Suprapubic skin (tissue), 3 donors: ENCODE data around the gene TMEM258.

ENCODE experiments used
- CTCF ChIP-seq, 2 donors: fragments of 200-600 bp in 1 of 2; fragments of 450-650 bp in 1 of 2; sonication (generic) in 1 of 2; IDR thresholded peaks; one replicate each; pipeline ENCODE4 v1.5.1; 2016 to 2019; ENCODE audit warnings: antibody characterized with exemption in 2 of 2, mild to moderate bottlenecking in 1 of 2, moderate library complexity in 1 of 2
- EP300 ChIP-seq: sonication (generic); formaldehyde crosslinking; IDR thresholded peaks from one replicate; pipeline ENCODE4 v1.6.1; 2017; ENCODE audit warnings: antibody characterized with exemption
- POLR2A ChIP-seq, 2 donors: fragments of 450-650 bp; IDR thresholded peaks; one replicate each; pipeline ENCODE4 v1.6.1; 2017; ENCODE audit warnings: antibody characterized with exemption in 2 of 2, mild to moderate bottlenecking in 2 of 2, moderate library complexity in 2 of 2

GRCh38 chr11:61773356-61773755, 19.0 kb downstream of the TMEM258 start:
- TF ChIP-seq CTCF (IDR thresholded peaks at IDR 0.05) (no peak), EP300 (no peak), POLR2A (IDR thresholded peaks at IDR 0.05) (no peak)
